Measurements from ENCODE around the gene TSPAN7. TPM values are rescaled to one million over a fixed set of nuclear protein-coding genes. Genes with fewer than 3 reads are reported as not detected.

TSPAN7 gene
- total RNA-seq, 1 donor from 2014 or later: 20.0 TPM

Other genes starting within 250 kb of the TSPAN7 start
- gene RPGR, start 234.0 kb upstream of the TSPAN7 start, total RNA-seq: 4.0 TPM
- not detected for gene OTC, start 208.9 kb upstream of the TSPAN7 start, total RNA-seq
- 50.9 TPM for gene MID1IP1, start 239.9 kb downstream of the TSPAN7 start, total RNA-seq

All from left ventricle myocardium superior (tissue), 1 donor.